HCT116 (cell line): Measurements from ENCODE around the gene ATXN7L1.

Experiments
- CTCF ChIP-seq, 3 experiments: fragments of 200-600 bp in 1 of 3; sonication (generic) in 1 of 3; IDR thresholded peaks in 2 of 3; conservative IDR thresholded peaks in 1 of 3; 2 replicates each; pipeline ENCODE4 v1.5.1; 2012 to 2017; ENCODE audit warnings: low read depth in 2 of 3, low read length in 2 of 3, antibody characterized with exemption in 1 of 3, borderline replicate concordance in 1 of 3, control low read depth in 1 of 3, mild to moderate bottlenecking in 1 of 3, mixed read lengths in 1 of 3, mixed run types in 1 of 3, moderate library complexity in 1 of 3; ENCODE audit not compliant: insufficient read depth in 1 of 3
- POLR2A ChIP-seq: IDR thresholded peaks from 2 replicates; pipeline ENCODE4 v1.7.0; 2011; ENCODE audit warnings: borderline replicate concordance; ENCODE audit not compliant: insufficient read depth, insufficient read length; ENCODE audit errors: extremely low read depth
- RAD21 ChIP-seq: IDR thresholded peaks from 2 replicates; pipeline ENCODE4 v1.6.1; 2012; ENCODE audit warnings: low read depth, mild to moderate bottlenecking

DNA sequence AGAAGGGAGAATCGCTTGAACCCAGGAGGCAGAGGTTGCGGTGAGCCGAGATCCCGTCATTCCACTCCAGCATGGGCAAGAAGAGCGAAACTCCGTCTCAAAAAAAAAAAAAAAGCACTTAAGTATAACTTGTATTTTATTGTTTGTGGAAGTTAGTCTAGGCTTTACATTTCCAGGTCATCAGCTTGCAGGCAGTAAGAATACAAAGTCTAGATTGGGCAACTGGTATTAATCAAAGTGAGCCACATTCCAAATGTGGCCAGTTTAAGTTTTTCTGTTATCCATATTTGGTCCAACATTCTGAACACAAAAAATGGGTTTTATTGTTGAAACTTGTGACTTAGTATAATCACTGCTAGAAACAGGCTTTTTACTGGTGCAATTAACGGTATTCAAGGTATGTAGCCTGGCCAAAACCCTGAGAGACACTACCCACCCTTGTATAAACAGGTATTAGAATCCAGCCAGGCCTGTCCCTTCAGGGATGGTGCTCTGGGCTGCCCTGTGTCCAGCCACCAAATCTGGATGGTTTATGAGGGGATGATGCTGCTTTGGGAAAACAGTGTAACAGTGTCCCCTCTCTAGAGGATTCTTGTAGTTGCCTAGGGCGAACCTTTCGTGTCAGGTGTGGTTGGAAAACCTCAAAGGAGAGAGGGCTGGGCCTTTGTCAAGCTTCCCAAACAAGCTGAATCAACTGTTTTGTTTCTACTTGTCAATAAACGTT lies 173.0 kb downstream of the ATXN7L1 start:
- TF ChIP-seq CTCF (IDR thresholded peaks at IDR 0.05 in 2 of 3, conservative IDR thresholded peaks at IDR 0.05 in 1 of 3; ENCODE audit: borderline replicate concordance in 1 of 3, insufficient read depth in 1 of 3, low read depth in 2 of 3, low read length in 2 of 3) (no peak), RAD21 (no peak), POLR2A (no peak)
